Naive thymus-derived CD4-positive, alpha-beta T cell (primary cell): Measurements from ENCODE around the gene EPB41L4A. TPM values are rescaled to one million over a fixed set of nuclear protein-coding genes. Genes with fewer than 3 reads are reported as not detected.

Experiments
- ATAC-seq: fragments of 150-1000 bp; cut with Tn5 transposase; 2 replicates; pipeline ENCODE4 v1.10.0; 2021; ENCODE audit warnings: mild to moderate bottlenecking, moderate library complexity
- CTCF ChIA-PET: fragments of 350-600 bp; sonication (Branson Sonifier 250); formaldehyde crosslinking; loops from one replicate; lab custom pipeline; 2021; ENCODE audit warnings: antibody characterized with exemption; lab: Charles Lee
- POLR2A ChIA-PET: fragments of 350-600 bp; sonication (Branson Sonifier 250); formaldehyde crosslinking; loops from one replicate; lab custom pipeline; 2021; ENCODE audit warnings: antibody characterized with exemption, inconsistent platforms; lab: Charles Lee
- DNase-seq, 9 donors: peaks; one replicate each; pipeline versions ENCODE4 v3.0.0 to v3.0.0-alpha.2; 2020 to 2022; ENCODE audit warnings: mixed read lengths in 1 of 9
- H3K27ac ChIP-seq: one replicate; pipeline ENCODE4 v1.7.0; 2013; ENCODE audit warnings: mild to moderate bottlenecking, low read depth, low read length, moderate library complexity
- H3K27me3 ChIP-seq, 2 donors: one replicate each; pipeline ENCODE4 v1.7.0; 2013; ENCODE audit warnings: low read length in 2 of 2, mild to moderate bottlenecking in 2 of 2, moderate library complexity in 2 of 2; ENCODE audit not compliant: control insufficient read depth in 2 of 2, insufficient read depth in 2 of 2
- H3K36me3 ChIP-seq, 3 experiments: 1 replicate in 2 of 3; 2 replicates in 1 of 3; pipeline ENCODE4 v1.7.0; 2013; ENCODE audit warnings: low read length in 3 of 3, mild to moderate bottlenecking in 3 of 3, moderate library complexity in 1 of 3; ENCODE audit not compliant: insufficient read depth in 3 of 3, control insufficient read depth in 2 of 3
- H3K4me1 ChIP-seq, 2 donors: one replicate each; pipeline ENCODE4 v1.7.0; 2013; ENCODE audit warnings: low read length in 2 of 2, mild to moderate bottlenecking in 2 of 2, moderate library complexity in 1 of 2; ENCODE audit not compliant: control insufficient read depth in 2 of 2, insufficient read depth in 2 of 2
- H3K4me3 ChIP-seq: 2 replicates; pipeline ENCODE4 v1.7.0; 2013; ENCODE audit warnings: mild to moderate bottlenecking, low read length
- H3K9me3 ChIP-seq, 3 experiments: 1 replicate in 2 of 3; 2 replicates in 1 of 3; pipeline ENCODE4 v1.7.0; 2013; ENCODE audit warnings: low read length in 3 of 3; ENCODE audit not compliant: control insufficient read depth in 2 of 3
- H3K27ac Mint-ChIP-seq, 9 donors: one replicate each; pipeline ENCODE4 v1.8.0; 2020 to 2022; ENCODE audit warnings: mixed read lengths in 9 of 9, mild to moderate bottlenecking in 8 of 9, moderate library complexity in 5 of 9, inconsistent platforms in 2 of 9
- H3K27me3 Mint-ChIP-seq, 5 donors: one replicate each; pipeline ENCODE4 v1.8.0; 2021 to 2022; ENCODE audit warnings: mixed read lengths in 5 of 5, mild to moderate bottlenecking in 1 of 5
- H3K36me3 Mint-ChIP-seq, 5 donors: one replicate each; pipeline ENCODE4 v1.8.0; 2020 to 2022; ENCODE audit warnings: mixed read lengths in 5 of 5, mild to moderate bottlenecking in 3 of 5, inconsistent platforms in 1 of 5
- H3K4me1 Mint-ChIP-seq, 7 donors: one replicate each; pipeline ENCODE4 v1.8.0; 2020 to 2022; ENCODE audit warnings: mixed read lengths in 7 of 7, mild to moderate bottlenecking in 3 of 7, inconsistent platforms in 1 of 7
- H3K4me3 Mint-ChIP-seq, 10 donors: one replicate each; pipeline ENCODE4 v1.8.0; 2020 to 2022; ENCODE audit warnings: mild to moderate bottlenecking in 10 of 10, mixed read lengths in 10 of 10, moderate library complexity in 6 of 10, inconsistent platforms in 2 of 10
- H3K9me3 Mint-ChIP-seq, 11 donors: one replicate each; pipeline ENCODE4 v1.8.0; 2020 to 2022; ENCODE audit warnings: mixed read lengths in 11 of 11, mild to moderate bottlenecking in 4 of 11, inconsistent platforms in 1 of 11, moderate library complexity in 1 of 11
- intact Hi-C, 2 donors: fragments of 100-400 bp; cut with micrococcal nuclease; formaldehyde crosslinking; loops; one replicate each; pipeline ENCODE4 v1.15.1; 2023
- polyA plus RNA-seq, 2 donors: library from polyadenylated mRNA; unstranded; fragments of 300-500 nt; fragmentation: Illumina TruSeq; gene quantifications; one replicate each; pipeline ENCODE4 v1.2.3, GENCODE V29; 2021
- total RNA-seq, 6 experiments: library from RNA in 5 of 6; stranded (reverse) in 5 of 6; gene quantifications; 1 replicate in 5 of 6; 2 replicates in 1 of 6; pipeline ENCODE4 v1.2.3 and lab custom pipeline; 2021 to 2026

Gene EPB41L4A
- total and polyA plus RNA-seq, 7 experiments from 2014 or later = 0.17 to 1.7 (median 0.96) TPM; not detected in 1

DNA sequence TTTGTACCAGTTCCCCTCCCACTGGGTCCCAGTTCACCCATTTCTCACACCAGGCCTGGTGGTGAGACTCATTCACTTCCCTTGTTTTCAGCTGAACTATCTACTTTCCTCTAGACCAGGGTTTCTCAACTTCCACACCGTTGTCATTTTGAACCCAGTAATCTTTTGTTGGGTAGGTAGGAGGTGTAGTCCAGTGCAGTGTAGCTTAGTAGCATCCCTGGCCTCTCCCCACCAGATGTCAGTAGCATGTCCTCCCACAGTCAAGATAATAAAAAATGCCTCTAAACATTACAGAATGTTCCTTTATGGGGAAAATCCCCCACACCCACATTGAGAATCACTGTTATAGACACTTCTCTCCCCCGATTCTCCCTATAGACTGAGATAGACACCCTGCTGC lies 299.1 kb downstream of the EPB41L4A start:
- Mint-ChIP-seq H3K4me1 (peaks cover 0 to 2% (median 0%) of the 10 kb centered on the region in 7 donors), H3K27me3 (peaks cover 16 to 44% (median 40%) of the 10 kb centered on the region in 5 donors), H3K4me3 (no peak overlapping the region), H3K27ac (no peak overlapping the region), H3K9me3 (peaks cover 0 to 10% (median 7%) of the 10 kb centered on the region in 11 donors), H3K36me3 (no peaks in the 10 kb centered on the region)
- ChIA-PET CTCF (no interaction called here), POLR2A (no interaction called here)
- no peaks in the 10 kb centered on the region for H3K36me3 ChIP-seq
- H3K9me3 ChIP-seq = no peaks in the 10 kb centered on the region
- H3K27me3 ChIP-seq = no peaks in the 10 kb centered on the region
- no peak overlapping the region for H3K27ac ChIP-seq
- DNase-seq = no peak
- no peak overlapping the region for H3K4me3 ChIP-seq
- intact Hi-C loops = no loop called here
- no peak for ATAC-seq
- no peaks in the 10 kb centered on the region for H3K4me1 ChIP-seq

DNA sequence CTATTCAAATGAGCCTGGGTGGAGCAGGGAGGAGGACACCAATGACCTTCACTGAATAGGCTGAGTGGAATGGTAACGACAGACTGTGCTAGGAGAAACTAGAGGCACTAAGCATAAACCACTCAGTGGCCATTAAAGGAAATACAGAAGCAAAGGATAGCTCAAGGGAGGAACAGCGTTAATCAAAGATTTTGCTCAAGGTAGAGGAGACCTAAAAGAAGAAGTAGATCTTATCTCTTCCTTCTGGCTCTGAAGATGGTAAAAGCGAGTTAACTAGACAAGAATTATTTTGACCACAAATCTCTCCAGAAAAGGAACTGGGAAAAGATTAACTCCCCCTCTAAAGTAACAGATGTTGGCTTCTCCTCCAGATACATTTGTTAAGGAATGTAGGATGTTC lies 299.6 kb downstream of the EPB41L4A start:
- Histone ChIP-seq H3K4me3 (no peak overlapping the region), H3K27me3 (no peaks in the 10 kb centered on the region), H3K4me1 (no peaks in the 10 kb centered on the region), H3K36me3 (no peaks in the 10 kb centered on the region), H3K27ac (no peak overlapping the region), H3K9me3 (no peaks in the 10 kb centered on the region)
- H3K36me3 Mint-ChIP-seq = no peaks in the 10 kb centered on the region
- POLR2A ChIA-PET = no interaction called here
- peaks cover 0 to 2% (median 0%) of the 10 kb centered on the region in 7 donors for H3K4me1 Mint-ChIP-seq
- H3K4me3 Mint-ChIP-seq = no peak overlapping the region
- DNase-seq = no peak
- no peak overlapping the region for H3K27ac Mint-ChIP-seq
- intact Hi-C loops = no loop called here
- peaks cover 0 to 10% (median 7%) of the 10 kb centered on the region in 11 donors for H3K9me3 Mint-ChIP-seq
- no peak for ATAC-seq
- peaks cover 12 to 39% (median 39%) of the 10 kb centered on the region in 5 donors for H3K27me3 Mint-ChIP-seq
- CTCF ChIA-PET = no interaction called here

- ChIA-PET CTCF (interaction anchor here (0.6 kb wide), 1 partner anchor 468 kb away, joined by 3 read pairs; no protein-coding TSS in a partner anchor), POLR2A (no interaction called here)
- no peaks in the 10 kb centered on the region for H3K36me3 Mint-ChIP-seq
- H3K4me1 Mint-ChIP-seq = peaks cover 0 to 3% (median 0%) of the 10 kb centered on the region in 7 donors
- Histone ChIP-seq H3K4me1 (no peaks in the 10 kb centered on the region), H3K9me3 (no peaks in the 10 kb centered on the region), H3K36me3 (no peaks in the 10 kb centered on the region), H3K27ac (no peak overlapping the region), H3K4me3 (no peak overlapping the region), H3K27me3 (no peaks in the 10 kb centered on the region)
- no peak for ATAC-seq
- peaks cover 0 to 10% (median 7%) of the 10 kb centered on the region in 11 donors for H3K9me3 Mint-ChIP-seq
- no peak overlapping the region for H3K27ac Mint-ChIP-seq
- peaks cover 7 to 34% (median 30%) of the 10 kb centered on the region in 5 donors for H3K27me3 Mint-ChIP-seq
- H3K4me3 Mint-ChIP-seq = no peak overlapping the region
- no peak for DNase-seq
- intact Hi-C loops = no loop called here
Measured at GRCh38 chr5:112117551-112117950, 301.5 kb downstream of the EPB41L4A start.

DNA sequence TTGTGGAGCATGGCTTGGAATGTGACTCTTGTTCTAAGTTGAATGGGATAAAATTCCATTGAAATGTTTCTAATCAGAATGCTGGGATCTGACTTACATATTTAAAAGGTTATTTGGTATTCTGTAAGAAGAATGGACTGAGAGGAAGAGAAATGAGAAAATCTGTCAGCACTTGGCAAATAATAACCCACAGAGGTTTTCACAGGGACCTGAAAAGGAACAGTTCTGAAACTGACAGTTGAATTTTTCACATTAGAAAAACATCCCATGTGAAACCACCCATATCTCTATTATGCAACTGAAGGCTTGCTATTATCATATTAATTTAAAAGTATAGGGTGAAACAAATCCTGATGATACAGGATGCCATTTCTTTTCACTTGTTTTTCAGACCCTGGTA lies 302.7 kb downstream of the EPB41L4A start:
- CTCF ChIA-PET = no interaction called here

DNA sequence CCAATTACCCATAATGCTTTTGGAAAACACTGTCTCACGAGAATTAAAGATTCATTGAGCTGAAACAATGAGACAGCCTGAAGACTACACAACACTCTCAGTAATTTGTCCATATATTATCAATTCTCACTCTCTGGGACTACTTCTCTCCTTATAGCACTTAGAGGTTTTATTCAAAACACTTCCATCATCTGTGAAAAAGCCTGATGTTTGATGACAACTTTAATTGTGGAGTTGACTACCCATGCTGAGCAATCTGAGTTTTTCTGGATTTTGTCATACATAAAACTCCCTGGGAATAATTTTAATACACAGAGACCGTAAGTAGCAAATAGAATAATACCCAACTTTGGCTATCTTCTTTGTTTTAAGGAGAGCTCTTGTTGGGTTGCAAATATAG lies 305.5 kb downstream of the EPB41L4A start:
- intact Hi-C loops = no loop called here
- H3K4me3 ChIP-seq = no peak overlapping the region
- no peaks in the 10 kb centered on the region for H3K4me1 ChIP-seq
- Mint-ChIP-seq H3K36me3 (no peaks in the 10 kb centered on the region), H3K27me3 (peaks cover 6 to 30% (median 20%) of the 10 kb centered on the region in 5 donors), H3K27ac (no peak overlapping the region), H3K4me1 (peaks cover 0 to 5% (median 0%) of the 10 kb centered on the region in 7 donors), H3K4me3 (no peak overlapping the region), H3K9me3 (no peaks in the 10 kb centered on the region)
- no peak overlapping the region for H3K27ac ChIP-seq
- ChIA-PET CTCF (no interaction called here), POLR2A (no interaction called here)
- no peaks in the 10 kb centered on the region for H3K36me3 ChIP-seq
- no peaks in the 10 kb centered on the region for H3K27me3 ChIP-seq
- DNase-seq (no peak), ATAC-seq (no peak)
- no peaks in the 10 kb centered on the region for H3K9me3 ChIP-seq

More for the DNA sequence above, 302.7 kb downstream of the EPB41L4A start:
- Mint-ChIP-seq H3K9me3 (peaks cover 0 to 8% (median 5%) of the 10 kb centered on the region in 11 donors), H3K36me3 (no peaks in the 10 kb centered on the region), H3K4me1 (peaks cover 0 to 3% (median 0%) of the 10 kb centered on the region in 7 donors), H3K27ac (no peak overlapping the region), H3K4me3 (no peak overlapping the region), H3K27me3 (peaks cover 6 to 27% (median 24%) of the 10 kb centered on the region in 5 donors)
- H3K4me1 ChIP-seq = no peaks in the 10 kb centered on the region
- H3K9me3 ChIP-seq = no peaks in the 10 kb centered on the region
- DNase-seq = no peak
- H3K27ac ChIP-seq = no peak overlapping the region
- H3K4me3 ChIP-seq = no peak overlapping the region
- POLR2A ChIA-PET = no interaction called here
- H3K36me3 ChIP-seq = no peaks in the 10 kb centered on the region
- no peak for ATAC-seq
- no peaks in the 10 kb centered on the region for H3K27me3 ChIP-seq
- intact Hi-C loops = no loop called here
